Measurements from ENCODE around the gene CARTPT. TPM values are rescaled to one million over a fixed set of nuclear protein-coding genes. Genes with fewer than 3 reads are reported as not detected.

The CARTPT gene
- total RNA-seq, 1 experiment from 2014 or later: not detected

- DNase-seq (ENCODE audit: low spot score) (no peak), ATAC-seq (no peak)
- TF ChIP-seq JUN (CRISPR knock-in tag; IDR thresholded peaks at IDR 0.05): no peak
- no peak for TF ChIP-seq NR3C1 (CRISPR knock-in tag; conservative IDR thresholded peaks at IDR 0.05; ENCODE audit: low read depth)
- no peak for TF ChIP-seq E2F4 (CRISPR knock-in tag; IDR thresholded peaks at IDR 0.05; ENCODE audit: borderline replicate concordance, low read depth)
- TF ChIP-seq, protein P1, sequence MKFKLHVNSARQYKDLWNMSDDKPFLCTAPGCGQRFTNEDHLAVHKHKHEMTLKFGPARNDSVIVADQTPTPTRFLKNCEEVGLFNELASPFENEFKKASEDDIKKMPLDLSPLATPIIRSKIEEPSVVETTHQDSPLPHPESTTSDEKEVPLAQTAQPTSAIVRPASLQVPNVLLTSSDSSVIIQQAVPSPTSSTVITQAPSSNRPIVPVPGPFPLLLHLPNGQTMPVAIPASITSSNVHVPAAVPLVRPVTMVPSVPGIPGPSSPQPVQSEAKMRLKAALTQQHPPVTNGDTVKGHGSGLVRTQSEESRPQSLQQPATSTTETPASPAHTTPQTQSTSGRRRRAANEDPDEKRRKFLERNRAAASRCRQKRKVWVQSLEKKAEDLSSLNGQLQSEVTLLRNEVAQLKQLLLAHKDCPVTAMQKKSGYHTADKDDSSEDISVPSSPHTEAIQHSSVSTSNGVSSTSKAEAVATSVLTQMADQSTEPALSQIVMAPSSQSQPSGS (CRISPR knock-in tag; IDR thresholded peaks at IDR 0.05; ENCODE audit: borderline replicate concordance, low read depth): no peak
- TF ChIP-seq SMAD4 (CRISPR knock-in tag; IDR thresholded peaks at IDR 0.05): no peak
- TF ChIP-seq NFE2L1 (CRISPR knock-in tag; IDR thresholded peaks at IDR 0.05): no peak
- no peak for TF ChIP-seq E2F1 (CRISPR knock-in tag; IDR thresholded peaks at IDR 0.05)
- TF ChIP-seq AR (CRISPR knock-in tag; IDR thresholded peaks at IDR 0.05): no peak
- TF ChIP-seq ATF1 (CRISPR knock-in tag; IDR thresholded peaks at IDR 0.05): no peak
- TF ChIP-seq RORB (CRISPR knock-in tag; IDR thresholded peaks at IDR 0.05): no peak
- TF ChIP-seq HMGA2 (CRISPR knock-in tag; IDR thresholded peaks at IDR 0.05): no peak
- TF ChIP-seq IRF2 (CRISPR knock-in tag; IDR thresholded peaks at IDR 0.05; ENCODE audit: borderline replicate concordance, low read depth): no peak
- TF ChIP-seq, protein P2, sequence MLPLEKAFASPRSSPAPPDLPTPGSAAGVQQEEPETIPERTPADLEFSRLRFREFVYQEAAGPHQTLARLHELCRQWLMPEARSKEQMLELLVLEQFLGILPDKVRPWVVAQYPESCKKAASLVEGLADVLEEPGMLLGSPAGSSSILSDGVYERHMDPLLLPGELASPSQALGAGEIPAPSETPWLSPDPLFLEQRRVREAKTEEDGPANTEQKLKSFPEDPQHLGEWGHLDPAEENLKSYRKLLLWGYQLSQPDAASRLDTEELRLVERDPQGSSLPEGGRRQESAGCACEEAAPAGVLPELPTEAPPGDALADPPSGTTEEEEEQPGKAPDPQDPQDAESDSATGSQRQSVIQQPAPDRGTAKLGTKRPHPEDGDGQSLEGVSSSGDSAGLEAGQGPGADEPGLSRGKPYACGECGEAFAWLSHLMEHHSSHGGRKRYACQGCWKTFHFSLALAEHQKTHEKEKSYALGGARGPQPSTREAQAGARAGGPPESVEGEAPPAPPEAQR (CRISPR knock-in tag; IDR thresholded peaks at IDR 0.05): no peak
- TF ChIP-seq MYBL2 (CRISPR knock-in tag; IDR thresholded peaks at IDR 0.05): no peak
- TF ChIP-seq GTF2I (CRISPR knock-in tag; conservative IDR thresholded peaks at IDR 0.05): no peak
- no peak for TF ChIP-seq ZNF396 (CRISPR knock-in tag; IDR thresholded peaks at IDR 0.05; ENCODE audit: borderline replicate concordance)
- TF ChIP-seq NFATC4 (CRISPR knock-in tag; IDR thresholded peaks at IDR 0.05): no peak
- TF ChIP-seq ZBTB21 (CRISPR knock-in tag; IDR thresholded peaks at IDR 0.05; ENCODE audit: borderline replicate concordance): no peak
- ChIA-PET CTCF (interaction anchor here (1.5 kb wide), 1 partner anchor 19 kb away, joined by 7 read pairs; no protein-coding TSS in a partner anchor), POLR2A (no interaction called here)
- H3K4me1 Mint-ChIP-seq: no peaks in the 10 kb centered on the region
- H3K27ac Mint-ChIP-seq: no peak overlapping the region
- H3K9me3 Mint-ChIP-seq: peaks cover 16% of the 10 kb centered on the region
- H3K4me3 Mint-ChIP-seq: no peak overlapping the region
- peaks cover 3% of the 10 kb centered on the region for H3K27me3 Mint-ChIP-seq (ENCODE audit: low read depth)
- peaks cover 2% of the 10 kb centered on the region for H3K36me3 Mint-ChIP-seq
Measured at GRCh38 chr5:71679714-71680113, 39.4 kb upstream of the CARTPT start.

DNA sequence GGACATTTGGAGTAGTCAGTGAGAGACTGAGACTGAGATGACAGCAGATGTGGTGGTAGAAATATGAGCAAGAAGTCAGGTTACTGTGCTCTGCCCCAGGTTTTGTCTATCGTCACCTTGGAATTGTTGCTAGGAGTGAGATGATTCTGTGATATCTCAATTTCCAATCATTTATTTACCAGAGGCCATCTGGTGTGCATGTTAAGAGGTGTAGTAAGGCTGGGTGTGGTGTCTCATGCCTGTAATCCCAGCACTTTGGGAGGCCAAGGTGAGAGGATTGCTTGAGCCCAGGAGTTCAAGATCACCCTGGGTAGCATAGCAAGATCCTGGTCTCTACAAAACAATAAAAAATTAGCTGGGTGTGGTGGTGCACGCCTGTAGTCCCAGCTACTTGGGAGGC is 38.6 kb upstream of the CARTPT start:
- CTCF ChIA-PET: interaction anchor here (1.5 kb wide), 1 partner anchor 18 kb away, joined by 7 read pairs; no protein-coding TSS in a partner anchor
- Mint-ChIP-seq H3K27ac (no peak overlapping the region), H3K27me3 (ENCODE audit: low read depth) (peaks cover 8% of the 10 kb centered on the region), H3K4me1 (no peaks in the 10 kb centered on the region), H3K36me3 (peaks cover 10% of the 10 kb centered on the region), H3K9me3 (peaks cover 20% of the 10 kb centered on the region), H3K4me3 (no peak overlapping the region)
- DNase-seq (ENCODE audit: low spot score) (no peak), ATAC-seq (no peak)
- TF ChIP-seq JAZF1 (CRISPR knock-in tag; IDR thresholded peaks at IDR 0.05): no peak
- POLR2A ChIA-PET: no interaction called here

Data from WTC11 (cell line).